ENCODE measurements around the gene COL21A1.

The COL21A1 gene

GRCh38 chr6:56246881-56247653, at the start of gene COL21A1:
COL21A1 (minus strand) TSS chr6:56247580; CDS start chr6:56182618, 64,962 bp downstream.
- TF ChIP-seq GATA3 (IDR thresholded peaks at IDR 0.05; ENCODE audit: low read depth, low read length) = no peak
- TF ChIP-seq GATA2 (IDR thresholded peaks at IDR 0.05; ENCODE audit: low read depth, low read length) = no peak

GRCh38 chr6:56293781-56294180, 46.4 kb upstream of the COL21A1 start:
- TF ChIP-seq GATA3 (IDR thresholded peaks at IDR 0.05; ENCODE audit: low read depth, low read length) (no peak), GATA2 (IDR thresholded peaks at IDR 0.05; ENCODE audit: low read depth, low read length) (no peak)

GRCh38 chr6:56292505-56293181, 45.3 kb upstream of the COL21A1 start:
- TF ChIP-seq GATA2 (IDR thresholded peaks at IDR 0.05; ENCODE audit: low read depth, low read length) = no peak
- no peak for TF ChIP-seq GATA3 (IDR thresholded peaks at IDR 0.05; ENCODE audit: low read depth, low read length)

- TF ChIP-seq GATA2 (IDR thresholded peaks at IDR 0.05; ENCODE audit: low read depth, low read length) (no peak), GATA3 (IDR thresholded peaks at IDR 0.05; ENCODE audit: low read depth, low read length) (no peak)
These were observed 44.0 kb upstream of the COL21A1 start for GRCh38 chr6:56291302-56291917.

- TF ChIP-seq GATA2 (IDR thresholded peaks at IDR 0.05; ENCODE audit: low read depth, low read length) = no peak
These were observed 42.3 kb upstream of the COL21A1 start for GRCh38 chr6:56289721-56290120.

- no peak for TF ChIP-seq GATA3 (IDR thresholded peaks at IDR 0.05; ENCODE audit: low read depth, low read length)
- no peak for TF ChIP-seq GATA2 (IDR thresholded peaks at IDR 0.05; ENCODE audit: low read depth, low read length)
These were observed 41.0 kb upstream of the COL21A1 start for GRCh38 chr6:56288347-56288746.

- no peak for TF ChIP-seq GATA3 (IDR thresholded peaks at IDR 0.05; ENCODE audit: low read depth, low read length)
- no peak for TF ChIP-seq GATA2 (IDR thresholded peaks at IDR 0.05; ENCODE audit: low read depth, low read length)
These were observed 35.0 kb upstream of the COL21A1 start for GRCh38 chr6:56282391-56282790.

- TF ChIP-seq GATA2 (IDR thresholded peaks at IDR 0.05; ENCODE audit: low read depth, low read length) = no peak
These were observed 32.7 kb upstream of the COL21A1 start for GRCh38 chr6:56280126-56280525.

GRCh38 chr6:56279331-56280080, 32.1 kb upstream of the COL21A1 start:
- TF ChIP-seq GATA2 (IDR thresholded peaks at IDR 0.05; ENCODE audit: low read depth, low read length) (no peak), GATA3 (IDR thresholded peaks at IDR 0.05; ENCODE audit: low read depth, low read length) (no peak)

- no peak for TF ChIP-seq GATA3 (IDR thresholded peaks at IDR 0.05; ENCODE audit: low read depth, low read length)
- TF ChIP-seq GATA2 (IDR thresholded peaks at IDR 0.05; ENCODE audit: low read depth, low read length) = no peak
These were observed 30.8 kb upstream of the COL21A1 start for GRCh38 chr6:56278171-56278591.

GRCh38 chr6:56270812-56271441, 23.5 kb upstream of the COL21A1 start:
- TF ChIP-seq GATA2 (IDR thresholded peaks at IDR 0.05; ENCODE audit: low read depth, low read length) = no peak
- no peak for TF ChIP-seq GATA3 (IDR thresholded peaks at IDR 0.05; ENCODE audit: low read depth, low read length)

GRCh38 chr6:56268266-56268665, 20.9 kb upstream of the COL21A1 start:
- no peak for TF ChIP-seq GATA2 (IDR thresholded peaks at IDR 0.05; ENCODE audit: low read depth, low read length)
- no peak for TF ChIP-seq GATA3 (IDR thresholded peaks at IDR 0.05; ENCODE audit: low read depth, low read length)

- no peak for TF ChIP-seq GATA3 (IDR thresholded peaks at IDR 0.05; ENCODE audit: low read depth, low read length)
- TF ChIP-seq GATA2 (IDR thresholded peaks at IDR 0.05; ENCODE audit: low read depth, low read length) = no peak
These were observed 18.6 kb upstream of the COL21A1 start for GRCh38 chr6:56266011-56266410.
